GM19455 (cell line): ENCODE measurements around the gene KLHL29.

Source experiments
- ATAC-seq: cut with Tn5 transposase; IDR thresholded peaks from one replicate; pipeline ENCODE4 v1.9.1; 2021; ENCODE audit not compliant: unreplicated experiment

The KLHL29 gene

GRCh38 chr2:23622466-23622865 is 237.5 kb downstream of the KLHL29 start:
- ATAC-seq: no peak

GRCh38 chr2:23622966-23623675 is 238.1 kb downstream of the KLHL29 start:
- no peak for ATAC-seq

GRCh38 chr2:23624378-23624777 is 239.4 kb downstream of the KLHL29 start:
- ATAC-seq: no peak

- ATAC-seq: no peak
These were observed 239.9 kb downstream of the KLHL29 start for GRCh38 chr2:23624915-23625314.

- no peak for ATAC-seq
These were observed 240.7 kb downstream of the KLHL29 start for GRCh38 chr2:23625726-23626125.

- no peak for ATAC-seq
These were observed 241.8 kb downstream of the KLHL29 start for GRCh38 chr2:23626701-23627230.

GRCh38 chr2:23627236-23628009 is 242.4 kb downstream of the KLHL29 start:
- no peak for ATAC-seq

- ATAC-seq: no peak
These were observed 244.2 kb downstream of the KLHL29 start for GRCh38 chr2:23628926-23629771.

GRCh38 chr2:23629772-23630480 is 244.9 kb downstream of the KLHL29 start:
- ATAC-seq: no peak

GRCh38 chr2:23630961-23631360 is 246.0 kb downstream of the KLHL29 start:
- ATAC-seq: no peak

GRCh38 chr2:23631389-23631788 is 246.4 kb downstream of the KLHL29 start:
- ATAC-seq: no peak

GRCh38 chr2:23632386-23632785 is 247.4 kb downstream of the KLHL29 start:
- ATAC-seq: no peak

- ATAC-seq: no peak
These were observed 247.9 kb downstream of the KLHL29 start for GRCh38 chr2:23632831-23633395.

- no peak for ATAC-seq
These were observed 249.0 kb downstream of the KLHL29 start for GRCh38 chr2:23633966-23634365.

GRCh38 chr2:23635442-23636340 is 250.7 kb downstream of the KLHL29 start:
- no peak for ATAC-seq

GRCh38 chr2:23636426-23636825 is 251.4 kb downstream of the KLHL29 start:
- ATAC-seq: no peak

GRCh38 chr2:23637011-23637778 is 252.2 kb downstream of the KLHL29 start:
- ATAC-seq: no peak

GRCh38 chr2:23639406-23639982 is 254.5 kb downstream of the KLHL29 start:
- no peak for ATAC-seq
